Measurements from ENCODE around the gene TATDN2.
"Not testable (repeated sequence)": the region's sequence is repeated elsewhere in the genome, so short reads cannot be mapped to it uniquely, and the experiment has no call there.

The TATDN2 gene

GRCh38 chr3:10268116-10268515, 19.9 kb downstream of the TATDN2 start:
- Histone ChIP-seq H3K9ac (no peak overlapping the region), H3K4me1 (peaks cover 3% of the 10 kb centered on the region), H3K27me3 (ENCODE audit: control insufficient read depth, insufficient read depth, low read length) (no peaks in the 10 kb centered on the region), H3K79me2 (peaks cover 20% of the 10 kb centered on the region), H3K4me3 (ENCODE audit: low read depth, low read length) (no peak overlapping the region), H3K4me2 (ENCODE audit: low read length) (no peak overlapping the region), H3K9me3 (ENCODE audit: control insufficient read depth, low read length) (no peaks in the 10 kb centered on the region), H3K36me3 (ENCODE audit: control insufficient read depth, insufficient read depth, low read length) (no peaks in the 10 kb centered on the region), H2AFZ (no peak overlapping the region), H3K27ac (no peak overlapping the region)
- TF ChIP-seq CTCF (IDR thresholded peaks at IDR 0.05): no peak

- Histone ChIP-seq H3K4me2 (ENCODE audit: low read length) (no peak overlapping the region), H2AFZ (no peak overlapping the region), H3K27ac (no peak overlapping the region), H3K79me2 (peaks cover 20% of the 10 kb centered on the region), H3K4me1 (peaks cover 3% of the 10 kb centered on the region), H3K9ac (no peak overlapping the region), H3K27me3 (ENCODE audit: control insufficient read depth, insufficient read depth, low read length) (no peaks in the 10 kb centered on the region), H3K4me3 (ENCODE audit: low read depth, low read length) (no peak overlapping the region), H3K36me3 (ENCODE audit: control insufficient read depth, insufficient read depth, low read length) (no peaks in the 10 kb centered on the region), H3K9me3 (ENCODE audit: control insufficient read depth, low read length) (no peaks in the 10 kb centered on the region)
- TF ChIP-seq CTCF (IDR thresholded peaks at IDR 0.05): no peak
Measured at GRCh38 chr3:10268930-10269329, 20.7 kb downstream of the TATDN2 start.

GRCh38 chr3:10269443-10269842, 21.2 kb downstream of the TATDN2 start:
- no peak for TF ChIP-seq CTCF (IDR thresholded peaks at IDR 0.05)
- H3K36me3 ChIP-seq (ENCODE audit: control insufficient read depth, insufficient read depth, low read length): no peaks in the 10 kb centered on the region
- H3K9me3 ChIP-seq (ENCODE audit: control insufficient read depth, low read length): no peaks in the 10 kb centered on the region

GRCh38 chr3:10272476-10272875, 24.2 kb downstream of the TATDN2 start:
- H3K4me1 ChIP-seq; H2AFZ ChIP-seq; H3K4me3 ChIP-seq (ENCODE audit: low read depth, low read length); H3K27me3 ChIP-seq (ENCODE audit: control insufficient read depth, insufficient read depth, low read length); H3K4me2 ChIP-seq (ENCODE audit: low read length); H3K9me3 ChIP-seq (ENCODE audit: control insufficient read depth, low read length); H3K9ac ChIP-seq; H3K36me3 ChIP-seq (ENCODE audit: control insufficient read depth, insufficient read depth, low read length); H3K27ac ChIP-seq: not testable (repeated sequence)
- H3K79me2 ChIP-seq: peaks cover 14% of the 10 kb centered on the region

More at GRCh38 chr3:10269443-10269842, 21.2 kb downstream of the TATDN2 start:
- Histone ChIP-seq H3K79me2 (peaks cover 17% of the 10 kb centered on the region), H3K27me3 (ENCODE audit: control insufficient read depth, insufficient read depth, low read length) (no peaks in the 10 kb centered on the region), H3K4me3 (ENCODE audit: low read depth, low read length) (no peak overlapping the region), H3K9ac (no peak overlapping the region), H3K4me1 (no peaks in the 10 kb centered on the region), H3K4me2 (ENCODE audit: low read length) (no peak overlapping the region), H2AFZ (no peak overlapping the region), H3K27ac (no peak overlapping the region)

- no peaks in the 10 kb centered on the region for H3K36me3 ChIP-seq (ENCODE audit: control insufficient read depth, insufficient read depth, low read length)
Measured at GRCh38 chr3:10272977-10273376, 24.7 kb downstream of the TATDN2 start.

More at GRCh38 chr3:10272977-10273376, 24.7 kb downstream of the TATDN2 start:
- no peak overlapping the region for H2AFZ ChIP-seq
- no peak overlapping the region for H3K9ac ChIP-seq
- no peak overlapping the region for H3K4me2 ChIP-seq (ENCODE audit: low read length)
- no peak overlapping the region for H3K27ac ChIP-seq
- H3K9me3 ChIP-seq (ENCODE audit: control insufficient read depth, low read length): no peaks in the 10 kb centered on the region
- H3K4me1 ChIP-seq: no peaks in the 10 kb centered on the region
- H3K79me2 ChIP-seq: peaks cover 14% of the 10 kb centered on the region
- no peak overlapping the region for H3K4me3 ChIP-seq (ENCODE audit: low read depth, low read length)
- TF ChIP-seq CTCF (IDR thresholded peaks at IDR 0.05): no peak
- no peaks in the 10 kb centered on the region for H3K27me3 ChIP-seq (ENCODE audit: control insufficient read depth, insufficient read depth, low read length)

Data from parathyroid adenoma (tissue), 2 donors.